Smooth muscle cell (in vitro differentiated cells): ENCODE measurements around the gene BLID. TPM values are rescaled to one million over a fixed set of nuclear protein-coding genes. Genes with fewer than 3 reads are reported as not detected.

Source experiments
- DNase-seq: peaks from one replicate; lab custom pipeline; 2025; ENCODE audit not compliant: unreplicated experiment; lab: John Stamatoyannopoulos, UW
- H2AFZ ChIP-seq: fragments of 200-600 bp; sonication (generic); 2 replicates; pipeline ENCODE4 v1.6.0; 2016; ENCODE audit warnings: antibody characterized with exemption, low read depth, mild to moderate bottlenecking
- H3F3A ChIP-seq: fragments of 200-600 bp; sonication (generic); 2 replicates; pipeline ENCODE4 v1.6.0; 2017; ENCODE audit warnings: antibody characterized with exemption, low read depth
- H3K27ac ChIP-seq: fragments of 200-600 bp; sonication (generic); 2 replicates; pipeline ENCODE4 v1.5.1; 2016; ENCODE audit warnings: low read depth, mild to moderate bottlenecking
- H3K27me3 ChIP-seq: fragments of 200-600 bp; sonication (generic); 2 replicates; pipeline ENCODE4 v1.6.1; 2016; ENCODE audit warnings: low read depth, mild to moderate bottlenecking
- H3K36me3 ChIP-seq: fragments of 200-600 bp; sonication (generic); 2 replicates; pipeline ENCODE4 v1.5.1; 2016; ENCODE audit warnings: low read depth
- H3K4me1 ChIP-seq: fragments of 200-600 bp; sonication (generic); 2 replicates; pipeline ENCODE4 v1.5.1; 2016; ENCODE audit warnings: low read depth
- H3K4me2 ChIP-seq: fragments of 200-600 bp; sonication (generic); 2 replicates; pipeline ENCODE4 v1.6.0; 2016; ENCODE audit warnings: mild to moderate bottlenecking
- H3K4me3 ChIP-seq: fragments of 200-600 bp; sonication (generic); 2 replicates; pipeline ENCODE4 v1.5.1; 2016; ENCODE audit warnings: mild to moderate bottlenecking
- H3K79me2 ChIP-seq: fragments of 200-600 bp; sonication (generic); 2 replicates; pipeline ENCODE4 v1.6.0; 2016; ENCODE audit warnings: low read depth, mild to moderate bottlenecking
- H3K9ac ChIP-seq: fragments of 200-600 bp; sonication (generic); 2 replicates; pipeline ENCODE4 v1.6.0; 2016; ENCODE audit warnings: low read depth
- H3K9me3 ChIP-seq: fragments of 200-600 bp; sonication (generic); replicated peaks from 2 replicates; pipeline ENCODE4 v1.5.1; 2016; ENCODE audit warnings: low read depth
- H4K20me1 ChIP-seq: fragments of 200-600 bp; sonication (generic); 2 replicates; pipeline ENCODE4 v1.6.0; 2016; ENCODE audit warnings: low read depth
- WGBS: methylation state at CpG from one replicate; pipeline ENCODE4 v1.1.7; 2016; ENCODE audit warnings: low lambda C conversion rate; 5-methylcytosine and 5-hydroxymethylcytosine counted together
- polyA plus RNA-seq: library from polyadenylated mRNA; unstranded; fragments of >200 nt; fragmentation: Nextera tagmentation; extraction: Ambion mirVana; gene quantifications from 2 replicates; pipeline ENCODE4 v1.2.1, GENCODE V29; 2016
- total RNA-seq: library from RNA; depleted of rRNA; stranded (reverse); fragments of >200 nt; gene quantifications from 2 replicates; pipeline ENCODE4 v1.2.3, GENCODE V29; 2014
- TF ChIP-seq, protein P1 (sequence below): fragments of 200-600 bp; sonication (generic); IDR thresholded peaks from 2 replicates; pipeline ENCODE4 v1.5.1; 2017; ENCODE audit warnings: borderline replicate concordance, mild to moderate bottlenecking, antibody characterized with exemption; ENCODE audit not compliant: insufficient read depth, poor library complexity, severe bottlenecking

Gene BLID
- total and polyA plus RNA-seq, 2 experiments from 2014 or later: 0.18 to 4.7 TPM

DNA sequence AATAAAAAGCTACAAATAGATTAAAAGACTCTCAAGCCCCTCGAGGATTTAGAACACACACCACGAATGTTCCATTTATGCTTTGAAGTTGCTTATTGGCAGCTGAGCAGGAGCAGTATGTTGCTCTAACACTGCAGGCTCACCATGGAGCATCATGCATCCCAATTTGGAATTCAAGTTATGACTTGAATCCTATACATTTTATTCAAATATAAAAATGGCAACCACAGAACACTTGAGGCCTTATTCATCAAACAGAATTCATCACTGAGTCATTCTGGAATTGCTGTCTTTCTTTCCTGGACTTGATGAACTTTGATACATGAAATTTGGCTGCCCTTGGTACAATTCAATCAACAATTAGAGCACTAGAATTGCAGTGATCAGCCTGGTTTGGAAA is 24.5 kb upstream of the BLID start:
- DNase-seq: no peak
- peaks cover 42% of the 10 kb centered on the region for H3K79me2 ChIP-seq
- H3K9ac ChIP-seq: no peak overlapping the region

DNA sequence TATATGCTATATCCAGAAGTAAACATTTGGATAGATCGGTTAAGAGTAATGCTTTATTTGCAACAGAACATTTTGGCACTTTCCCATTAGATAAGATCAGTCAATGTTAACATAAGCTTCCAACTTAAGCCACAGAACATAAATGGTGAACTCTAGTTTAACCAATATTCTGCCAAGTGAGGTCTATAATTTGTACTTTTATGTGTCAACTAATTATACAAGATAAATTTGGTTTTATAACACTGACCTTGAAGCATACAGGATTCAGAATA is 23.5 kb upstream of the BLID start:
- no peaks in the 10 kb centered on the region for H3K27me3 ChIP-seq
- no peak for DNase-seq
- H3K4me3 ChIP-seq: no peak overlapping the region
- H2AFZ ChIP-seq: no peak overlapping the region
- no peaks in the 10 kb centered on the region for H4K20me1 ChIP-seq
- H3K36me3 ChIP-seq: no peaks in the 10 kb centered on the region
- TF ChIP-seq, protein P1, sequence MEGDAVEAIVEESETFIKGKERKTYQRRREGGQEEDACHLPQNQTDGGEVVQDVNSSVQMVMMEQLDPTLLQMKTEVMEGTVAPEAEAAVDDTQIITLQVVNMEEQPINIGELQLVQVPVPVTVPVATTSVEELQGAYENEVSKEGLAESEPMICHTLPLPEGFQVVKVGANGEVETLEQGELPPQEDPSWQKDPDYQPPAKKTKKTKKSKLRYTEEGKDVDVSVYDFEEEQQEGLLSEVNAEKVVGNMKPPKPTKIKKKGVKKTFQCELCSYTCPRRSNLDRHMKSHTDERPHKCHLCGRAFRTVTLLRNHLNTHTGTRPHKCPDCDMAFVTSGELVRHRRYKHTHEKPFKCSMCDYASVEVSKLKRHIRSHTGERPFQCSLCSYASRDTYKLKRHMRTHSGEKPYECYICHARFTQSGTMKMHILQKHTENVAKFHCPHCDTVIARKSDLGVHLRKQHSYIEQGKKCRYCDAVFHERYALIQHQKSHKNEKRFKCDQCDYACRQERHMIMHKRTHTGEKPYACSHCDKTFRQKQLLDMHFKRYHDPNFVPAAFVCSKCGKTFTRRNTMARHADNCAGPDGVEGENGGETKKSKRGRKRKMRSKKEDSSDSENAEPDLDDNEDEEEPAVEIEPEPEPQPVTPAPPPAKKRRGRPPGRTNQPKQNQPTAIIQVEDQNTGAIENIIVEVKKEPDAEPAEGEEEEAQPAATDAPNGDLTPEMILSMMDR: no peak
- H3F3A ChIP-seq: peaks cover 14% of the 10 kb centered on the region
- WGBS: 30% methylated on average over 1 of the region's 1 CpG
- H3K4me1 ChIP-seq: peaks cover 20% of the 10 kb centered on the region
- peak overlapping the region; percentile 54 for H3K4me2 ChIP-seq
- peak overlapping the region; percentile 88 for H3K27ac ChIP-seq
- H3K79me2 ChIP-seq: peaks cover 42% of the 10 kb centered on the region
- H3K9ac ChIP-seq: peak overlapping the region; percentile 30
- no peaks in the 10 kb centered on the region for H3K9me3 ChIP-seq

More for the DNA sequence above, 24.5 kb upstream of the BLID start:
- 42% methylated on average over 2 of the region's 2 CpGs for WGBS
- Histone ChIP-seq H3K27ac (peak overlapping the region; percentile 88), H3K4me3 (no peak overlapping the region), H3K4me2 (peak overlapping the region; percentile 9), H3K36me3 (no peaks in the 10 kb centered on the region), H3F3A (peaks cover 17% of the 10 kb centered on the region), H3K27me3 (no peaks in the 10 kb centered on the region), H2AFZ (no peak overlapping the region), H3K9me3 (no peaks in the 10 kb centered on the region), H3K4me1 (peaks cover 20% of the 10 kb centered on the region), H4K20me1 (no peaks in the 10 kb centered on the region)
- TF ChIP-seq, protein P1: no peak

DNA sequence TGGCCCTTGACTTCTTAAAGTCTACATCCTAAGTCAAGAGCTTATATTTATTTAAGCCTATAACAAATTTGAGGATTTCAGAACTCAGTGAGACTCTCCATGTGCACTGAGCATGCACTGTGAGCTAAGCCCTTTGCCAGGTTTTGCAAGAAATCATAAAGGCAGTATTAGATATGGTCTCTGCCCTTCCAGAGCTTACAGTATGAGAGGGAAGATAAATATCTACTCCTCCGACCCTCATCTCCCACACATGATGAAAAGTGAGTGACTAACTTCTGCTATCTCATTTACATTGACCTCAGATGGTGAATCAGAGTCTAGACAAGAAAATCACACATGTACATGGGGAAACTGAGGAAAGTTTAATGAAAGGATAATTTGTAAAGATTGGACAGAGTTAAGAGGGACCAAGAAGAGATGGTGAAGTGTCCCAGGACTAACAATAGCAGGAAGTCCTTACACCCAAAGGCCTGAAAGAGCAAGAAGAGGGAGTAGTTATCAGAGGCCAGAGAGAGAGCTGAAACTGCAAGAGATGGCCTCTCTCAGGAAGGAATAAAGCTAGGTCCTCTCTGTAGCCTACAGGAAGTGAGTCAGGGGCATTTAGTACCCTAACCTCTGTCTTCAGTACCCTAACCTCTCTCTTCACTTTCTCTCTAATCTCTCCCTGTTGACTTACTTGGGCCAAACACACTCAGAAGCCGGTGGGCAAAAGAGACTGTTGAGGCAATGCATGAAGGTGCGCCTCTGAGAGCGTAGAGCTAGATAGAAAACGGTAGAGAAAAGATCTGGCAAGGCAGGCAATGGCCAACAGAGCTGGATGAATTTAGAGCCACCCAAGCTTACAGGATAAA is 23.0 kb upstream of the BLID start:
- TF ChIP-seq, protein P1: no peak
- peak overlapping the region; percentile 54 for H3K4me2 ChIP-seq
- H3F3A ChIP-seq: peaks cover 14% of the 10 kb centered on the region
- no peaks in the 10 kb centered on the region for H3K27me3 ChIP-seq
- no peaks in the 10 kb centered on the region for H3K9me3 ChIP-seq
- H2AFZ ChIP-seq: no peak overlapping the region
- no peak for DNase-seq
- H3K9ac ChIP-seq: peak overlapping the region; percentile 30
- peaks cover 42% of the 10 kb centered on the region for H3K79me2 ChIP-seq
- WGBS: 52% methylated on average over 5 of the region's 5 CpGs
- H3K4me1 ChIP-seq: peaks cover 20% of the 10 kb centered on the region
- H3K27ac ChIP-seq: peak overlapping the region; percentile 88
- H3K36me3 ChIP-seq: no peaks in the 10 kb centered on the region
- no peaks in the 10 kb centered on the region for H4K20me1 ChIP-seq
- H3K4me3 ChIP-seq: no peak overlapping the region
